ENCODE results near the gene RASAL3.

RASAL3 gene

GRCh38 chr19:15436826-15437110, 27.6 kb downstream of the RASAL3 start:
- ChIA-PET POLR2A (interaction anchor here (0.7 kb wide), 1 partner anchor 18 kb away, joined by 3 read pairs; the partner anchor contains the start of gene AKAP8L), CTCF (interaction anchor here (0.7 to 1.1 kb wide), 3 partner anchors 17 to 119 kb away, joined by 4 to 9 read pairs (median 4); partner anchors contain the start of gene AKAP8L)
- Histone ChIP-seq H3K27ac (ENCODE audit: extremely low read depth, low read depth, low read length) (no peak overlapping the region), H3K4me3 (ENCODE audit: low read depth, low read length) (no peak overlapping the region), H3K4me1 (ENCODE audit: control insufficient read depth, insufficient read depth, low read length) (no peaks in the 10 kb centered on the region), H3K9me3 (ENCODE audit: control insufficient read depth, insufficient read depth, low read depth, low read length) (no peaks in the 10 kb centered on the region), H3K36me3 (ENCODE audit: control insufficient read depth in 2 of 2, insufficient read depth in 1 of 2, low read length in 2 of 2) (no peaks in the 10 kb centered on the region)
- TF ChIP-seq OVOL3 (tag by site-specific recombination; IDR thresholded peaks at IDR 0.05) (no peak), ZNF138 (tag by site-specific recombination; IDR thresholded peaks at IDR 0.05; ENCODE audit: borderline replicate concordance) (no peak), KLF1 (tag by site-specific recombination; IDR thresholded peaks at IDR 0.05) (no peak), ZNF324 (tag by site-specific recombination; IDR thresholded peaks at IDR 0.05) (no peak)

GRCh38 chr19:15436012-15436825, 28.1 kb downstream of the RASAL3 start:
- no peak overlapping the region for H3K4me3 ChIP-seq (ENCODE audit: low read depth, low read length)
- no peaks in the 10 kb centered on the region for H3K9me3 ChIP-seq (ENCODE audit: control insufficient read depth, insufficient read depth, low read depth, low read length)
- TF ChIP-seq ZNF18 (tag by site-specific recombination; IDR thresholded peaks at IDR 0.05) (no peak), ZNF530 (tag by site-specific recombination; IDR thresholded peaks at IDR 0.05; ENCODE audit: low read depth) (no peak), ZNF146 (tag by site-specific recombination; IDR thresholded peaks at IDR 0.05) (no peak), HOXC10 (CRISPR knock-in tag; IDR thresholded peaks at IDR 0.05) (no peak), KLF9 (tag by site-specific recombination; IDR thresholded peaks at IDR 0.05; ENCODE audit: low read depth) (no peak), ZNF133 (tag by site-specific recombination; IDR thresholded peaks at IDR 0.05) (no peak), ELK4 (IDR thresholded peaks at IDR 0.05; ENCODE audit: borderline replicate concordance, low read depth, low read length) (no peak), ZNF366 (tag by site-specific recombination; conservative IDR thresholded peaks at IDR 0.05) (no peak), ZNF600 (tag by site-specific recombination; IDR thresholded peaks at IDR 0.05) (no peak), TRIM28 (IDR thresholded peaks at IDR 0.05; ENCODE audit: borderline replicate concordance, low read length) (no peak), ZNF629 (tag by site-specific recombination; IDR thresholded peaks at IDR 0.05) (no peak), ZNF280C (tag by site-specific recombination; IDR thresholded peaks at IDR 0.05) (no peak), ZBTB8A (tag by site-specific recombination; IDR thresholded peaks at IDR 0.05) (no peak)
- H3K4me1 ChIP-seq (ENCODE audit: control insufficient read depth, insufficient read depth, low read length), result peaks cover 4% of the 10 kb centered on the region
- H3K36me3 ChIP-seq (ENCODE audit: control insufficient read depth in 2 of 2, insufficient read depth in 1 of 2, low read length in 2 of 2), result no peaks in the 10 kb centered on the region
- H3K27ac ChIP-seq (ENCODE audit: extremely low read depth, low read depth, low read length), result no peak overlapping the region
- ChIA-PET POLR2A (interaction anchor here (0.7 to 1.1 kb wide), 2 partner anchors 17 kb away, joined by 3 to 4 read pairs; partner anchors contain the start of gene AKAP8L), CTCF (interaction anchor here (0.7 kb wide), 2 partner anchors 85 to 1800 kb away, joined by 3 to 4 read pairs; no protein-coding TSS in a partner anchor)
